HepG2 (cell line): Measurements from ENCODE around the gene DHX57. TPM values are rescaled to one million over a fixed set of nuclear protein-coding genes. Genes with fewer than 3 reads are reported as not detected.

Experiments used
- CREB1 ChIP-seq, 2 experiments: fragments of 450-650 bp in 1 of 2; IDR thresholded peaks; 2 replicates each; pipeline ENCODE4 v1.6.1; 2016 to 2017; ENCODE audit warnings: control low read depth in 1 of 2, mild to moderate bottlenecking in 1 of 2, missing compliant biosample characterization in 1 of 2, missing genetic modification characterization in 1 of 2
- FOXA3 ChIP-seq: IDR thresholded peaks from 2 replicates; pipeline ENCODE4 v1.6.1; 2016; ENCODE audit warnings: missing genetic modification reagents, missing compliant biosample characterization
- FOXJ3 ChIP-seq: sonication (generic); formaldehyde crosslinking; IDR thresholded peaks from 2 replicates; pipeline ENCODE4 v1.4.0; 2020; ENCODE audit warnings: missing genetic modification reagents, mild to moderate bottlenecking, borderline replicate concordance
- GABPB1 ChIP-seq: IDR thresholded peaks from 2 replicates; pipeline ENCODE4 v1.6.1; 2016; ENCODE audit warnings: mild to moderate bottlenecking, missing genetic modification reagents, moderate library complexity, missing compliant biosample characterization
- HDAC1 ChIP-seq: sonication (generic); formaldehyde crosslinking; IDR thresholded peaks from 2 replicates; pipeline ENCODE4 v1.5.1; 2020; ENCODE audit warnings: mild to moderate bottlenecking, missing genetic modification reagents
- HIC2 ChIP-seq: sonication (generic); formaldehyde crosslinking; IDR thresholded peaks from 2 replicates; pipeline ENCODE4 v1.9.0; 2022; ENCODE audit warnings: low read depth, missing genetic modification reagents
- HOXA9 ChIP-seq: sonication (generic); formaldehyde crosslinking; IDR thresholded peaks from 2 replicates; pipeline ENCODE4 v1.8.1; 2022; ENCODE audit warnings: missing genetic modification reagents, mild to moderate bottlenecking, moderate library complexity, borderline replicate concordance
- ISX ChIP-seq: sonication (generic); formaldehyde crosslinking; conservative IDR thresholded peaks from 2 replicates; pipeline ENCODE4 v1.5.0; 2020; ENCODE audit warnings: missing genetic modification reagents
- POGZ ChIP-seq: sonication (generic); formaldehyde crosslinking; IDR thresholded peaks from 2 replicates; pipeline ENCODE4 v1.4.0; 2020; ENCODE audit warnings: mild to moderate bottlenecking, missing genetic modification reagents
- RCOR2 ChIP-seq: IDR thresholded peaks from 2 replicates; pipeline ENCODE4 v1.6.1; 2016; ENCODE audit warnings: missing biosample characterization, missing genetic modification reagents
- TEAD3 ChIP-seq: optimal IDR thresholded peaks from 2 replicates; pipeline ENCODE3; 2016; ENCODE audit warnings: borderline replicate concordance
- YEATS2 ChIP-seq: sonication (generic); formaldehyde crosslinking; IDR thresholded peaks from 2 replicates; pipeline ENCODE4 v1.4.0; 2020; ENCODE audit warnings: missing genetic modification reagents, borderline replicate concordance
- ZHX1 ChIP-seq: sonication (generic); formaldehyde crosslinking; IDR thresholded peaks from 2 replicates; pipeline ENCODE4 v1.8.1; 2022; ENCODE audit warnings: low read depth, mild to moderate bottlenecking, missing genetic modification reagents
- ZMYM2 ChIP-seq: sonication (generic); formaldehyde crosslinking; IDR thresholded peaks from 2 replicates; pipeline ENCODE4 v1.8.0; 2022; ENCODE audit warnings: mild to moderate bottlenecking, missing genetic modification reagents
- ZNF225 ChIP-seq: sonication (generic); formaldehyde crosslinking; IDR thresholded peaks from 2 replicates; pipeline ENCODE4 v1.4.0; 2020; ENCODE audit warnings: mild to moderate bottlenecking, missing genetic modification reagents
- ZNF446 ChIP-seq: sonication (generic); formaldehyde crosslinking; IDR thresholded peaks from 2 replicates; pipeline ENCODE4 v1.5.0; 2020; ENCODE audit warnings: mild to moderate bottlenecking, missing genetic modification reagents
- ZNF501 ChIP-seq: sonication (generic); formaldehyde crosslinking; IDR thresholded peaks from 2 replicates; pipeline ENCODE4 v1.5.1; 2020; ENCODE audit warnings: mild to moderate bottlenecking, moderate library complexity, missing genetic modification reagents
- ZNF615 ChIP-seq: sonication (generic); formaldehyde crosslinking; IDR thresholded peaks from 2 replicates; pipeline ENCODE4 v1.5.0; 2020; ENCODE audit warnings: mild to moderate bottlenecking, missing genetic modification reagents, borderline replicate concordance
- polyA plus RNA-seq, 8 experiments: library from polyadenylated mRNA; depleted of rRNA in 3 of 8; stranded (reverse) in 7 of 8; unstranded in 1 of 8; fragments of >200 nt; fragmentation: Illumina TruSeq in 4 of 8; extraction: Trizol in 4 of 8; gene quantifications; 2 replicates each; pipeline versions ENCODE4 v1.2.1 to v1.2.3, GENCODE V29; 2011 to 2016; ENCODE audit warnings: low read depth in 4 of 8, missing spikeins in 1 of 8, mixed read lengths in 1 of 8; ENCODE audit not compliant: insufficient read depth in 1 of 8
- total RNA-seq, 5 experiments: library from RNA; depleted of rRNA; stranded (reverse); fragments of >200 nt; fragmentation: Illumina TruSeq; extraction: Trizol; gene quantifications; 2 replicates each; pipeline ENCODE4 v1.2.3, GENCODE V29; 2016; ENCODE audit warnings: low read depth in 1 of 5

Gene DHX57
- total and polyA plus RNA-seq, 2 of the 13 experiments (the other 11 are each of a cell fraction or from before 2014, with no cell fraction given) = 9.2 to 24.2 TPM

GRCh38 chr2:38907743-38908562 lies 32.2 kb upstream of the DHX57 start (continued):
- TF ChIP-seq ZHX1 (CRISPR knock-in tag) (no peak), ZNF446 (CRISPR knock-in tag) (no peak), ZMYM2 (CRISPR knock-in tag) (peak; percentile 93), ZNF225 (CRISPR knock-in tag) (no peak), FOXJ3 (CRISPR knock-in tag) (0 out of 2 replicates have a peak, but pooled peaks have one; percentile 18), ZNF501 (CRISPR knock-in tag) (no peak), HIC2 (CRISPR knock-in tag) (peak; percentile 83), HOXA9 (CRISPR knock-in tag) (no peak), GABPB1 (CRISPR knock-in tag) (no peak), TEAD3 (peak; percentile 78), RCOR2 (CRISPR knock-in tag) (peak; percentile 94), ZNF615 (no peak), YEATS2 (CRISPR knock-in tag) (peak; percentile 24; the same call in 1 of the 2 replicates), CREB1 (IDR thresholded peaks at IDR 0.05) (peak; percentile 51), CREB1 (CRISPR knock-in tag; IDR thresholded peaks at IDR 0.05) (peak; percentile 77), FOXA3 (CRISPR knock-in tag) (peak; percentile 86), ISX (CRISPR knock-in tag) (no peak), HDAC1 (peak; percentile 63), POGZ (CRISPR knock-in tag) (peak; percentile 86)
